ENCODE results near the gene LAMP1.

The LAMP1 gene

GRCh38 chr13:113349491-113349890, 52.5 kb downstream of the LAMP1 start:
- no peak overlapping the region for H3K27ac ChIP-seq (ENCODE audit: low read depth, low read length)
- H3K36me3 ChIP-seq (ENCODE audit: insufficient read depth, low read length), result peaks cover 4% of the 10 kb centered on the region
- no peak overlapping the region for H3K4me3 ChIP-seq (ENCODE audit: low read depth in 1 of 2, low read length in 2 of 2)
- H3K4me1 ChIP-seq (ENCODE audit: insufficient read depth, low read length), result no peaks in the 10 kb centered on the region
- H3K9me3 ChIP-seq (ENCODE audit: low read length), result no peaks in the 10 kb centered on the region
- H3K27me3 ChIP-seq (ENCODE audit: control insufficient read depth in 1 of 2, insufficient read depth in 2 of 2, low read length in 2 of 2), result no peaks in the 10 kb centered on the region
- H3K9ac ChIP-seq (ENCODE audit: low read length), result no peak overlapping the region

DNA sequence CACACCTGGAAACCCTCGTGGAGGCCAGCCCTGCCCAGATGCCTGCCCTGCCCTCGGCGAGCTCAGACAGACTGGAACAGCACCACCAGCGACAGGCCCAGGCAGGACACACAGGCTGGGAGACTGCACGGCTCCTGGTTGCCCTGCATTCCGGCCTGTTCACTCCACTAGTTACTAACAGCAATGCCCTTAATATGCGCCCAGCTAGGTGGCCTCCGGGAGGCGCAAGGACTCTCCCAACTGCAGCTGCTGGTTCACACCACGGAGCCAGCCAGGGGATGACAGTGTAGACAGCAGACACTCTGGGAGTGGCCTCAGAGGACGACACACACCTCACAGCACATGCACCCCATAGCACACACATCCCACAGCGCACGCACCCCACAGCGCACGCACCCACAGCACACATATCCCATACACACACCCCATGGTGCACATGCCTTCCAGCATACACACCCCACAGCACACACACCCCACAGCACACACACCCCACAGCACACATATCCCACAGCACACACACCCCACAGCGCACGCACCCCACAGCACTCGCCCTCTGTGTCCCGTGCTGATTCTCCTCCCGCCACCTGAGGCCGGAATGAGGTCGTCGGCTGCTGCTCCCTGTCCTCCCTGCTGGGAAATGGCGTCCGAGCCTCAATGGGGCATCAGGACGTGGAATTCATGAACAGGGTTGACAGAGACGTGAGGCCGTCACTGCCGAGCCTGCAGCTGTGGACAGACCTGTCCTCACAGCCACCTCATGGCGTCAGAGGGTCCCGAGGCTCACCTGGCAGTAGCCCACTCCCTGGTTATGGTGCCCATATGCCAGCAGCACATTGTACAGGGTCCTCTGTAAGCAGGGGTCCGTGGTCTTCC, 53.3 kb downstream of the LAMP1 start:
- H3K4me1 ChIP-seq (ENCODE audit: insufficient read depth, low read length), result no peaks in the 10 kb centered on the region
- H3K27me3 ChIP-seq (ENCODE audit: control insufficient read depth in 1 of 2, insufficient read depth in 2 of 2, low read length in 2 of 2), result no peaks in the 10 kb centered on the region
- no peak overlapping the region for H3K9ac ChIP-seq (ENCODE audit: low read length)
- H3K9me3 ChIP-seq (ENCODE audit: low read length), result no peaks in the 10 kb centered on the region
- no peak overlapping the region for H3K27ac ChIP-seq (ENCODE audit: low read depth, low read length)
- no peak overlapping the region for H3K4me3 ChIP-seq (ENCODE audit: low read depth in 1 of 2, low read length in 2 of 2)
- H3K36me3 ChIP-seq (ENCODE audit: insufficient read depth, low read length), result peaks cover 4% of the 10 kb centered on the region

- H3K27ac ChIP-seq (ENCODE audit: low read depth, low read length), result no peak overlapping the region
- peaks cover 4% of the 10 kb centered on the region for H3K36me3 ChIP-seq (ENCODE audit: insufficient read depth, low read length)
- H3K9ac ChIP-seq (ENCODE audit: low read length), result no peak overlapping the region
- H3K4me1 ChIP-seq (ENCODE audit: insufficient read depth, low read length), result no peaks in the 10 kb centered on the region
- no peaks in the 10 kb centered on the region for H3K9me3 ChIP-seq (ENCODE audit: low read length)
- H3K4me3 ChIP-seq (ENCODE audit: low read depth in 1 of 2, low read length in 2 of 2), result no peak overlapping the region
- H3K27me3 ChIP-seq (ENCODE audit: control insufficient read depth in 1 of 2, insufficient read depth in 2 of 2, low read length in 2 of 2), result no peaks in the 10 kb centered on the region
Measured at GRCh38 chr13:113350938-113351335, 53.9 kb downstream of the LAMP1 start.

DNA sequence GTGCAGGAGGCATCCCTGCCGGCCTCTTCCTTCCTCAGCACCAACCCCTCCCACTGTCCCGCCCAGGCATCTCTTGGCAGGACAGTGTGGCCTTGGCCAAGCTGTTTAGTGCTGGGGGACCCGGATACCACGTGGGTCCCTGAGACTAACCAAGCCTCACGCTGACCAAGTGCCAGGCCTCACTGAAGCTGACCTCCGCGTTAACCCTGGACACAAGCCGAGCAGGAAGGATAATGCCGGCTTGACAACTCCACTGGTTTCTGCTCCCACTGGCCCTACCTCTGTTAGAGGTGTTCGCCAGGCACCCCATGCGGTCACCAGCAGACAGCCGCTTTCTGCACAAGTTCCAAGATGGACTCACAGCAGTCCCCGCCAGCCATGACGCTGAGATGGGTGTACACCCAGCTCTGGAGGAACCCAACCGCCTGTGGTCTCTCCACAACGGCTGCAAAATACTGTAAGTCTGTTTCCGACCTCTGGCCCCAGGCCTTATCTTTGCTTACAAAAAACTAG, 54.5 kb downstream of the LAMP1 start:
- no peak overlapping the region for H3K9ac ChIP-seq (ENCODE audit: low read length)
- no peak overlapping the region for H3K4me3 ChIP-seq (ENCODE audit: low read depth in 1 of 2, low read length in 2 of 2)
- H3K4me1 ChIP-seq (ENCODE audit: insufficient read depth, low read length), result no peaks in the 10 kb centered on the region
- peaks cover 4% of the 10 kb centered on the region for H3K36me3 ChIP-seq (ENCODE audit: insufficient read depth, low read length)
- H3K27ac ChIP-seq (ENCODE audit: low read depth, low read length), result no peak overlapping the region
- no peaks in the 10 kb centered on the region for H3K27me3 ChIP-seq (ENCODE audit: control insufficient read depth in 1 of 2, insufficient read depth in 2 of 2, low read length in 2 of 2)
- no peaks in the 10 kb centered on the region for H3K9me3 ChIP-seq (ENCODE audit: low read length)

DNA sequence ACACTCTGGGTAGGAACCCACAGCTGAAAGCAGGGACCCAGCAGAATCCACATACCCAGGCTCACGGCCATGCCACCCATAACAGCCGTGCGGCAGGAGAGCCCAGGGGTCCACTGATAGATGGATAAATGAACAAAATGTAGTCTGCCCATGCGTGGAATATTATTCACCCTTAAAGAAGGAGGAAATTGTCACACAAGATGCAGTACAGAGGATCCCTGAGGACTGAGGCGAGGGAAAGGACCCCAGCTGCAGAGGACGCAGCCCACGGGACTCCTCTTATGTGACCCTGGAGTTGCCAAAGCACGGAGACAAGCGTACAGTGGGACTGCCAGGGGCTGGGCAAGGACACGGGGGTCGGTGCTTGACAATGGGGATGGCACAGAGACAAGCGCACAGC, 56.2 kb downstream of the LAMP1 start:
- peaks cover 4% of the 10 kb centered on the region for H3K36me3 ChIP-seq (ENCODE audit: insufficient read depth, low read length)
- H3K4me3 ChIP-seq (ENCODE audit: low read depth in 1 of 2, low read length in 2 of 2), result no peak overlapping the region
- H3K27ac ChIP-seq (ENCODE audit: low read depth, low read length), result no peak overlapping the region
- H3K4me1 ChIP-seq (ENCODE audit: insufficient read depth, low read length), result no peaks in the 10 kb centered on the region
- H3K9ac ChIP-seq (ENCODE audit: low read length), result no peak overlapping the region
- H3K27me3 ChIP-seq (ENCODE audit: control insufficient read depth in 1 of 2, insufficient read depth in 2 of 2, low read length in 2 of 2), result no peaks in the 10 kb centered on the region
- H3K9me3 ChIP-seq (ENCODE audit: low read length), result no peaks in the 10 kb centered on the region

DNA sequence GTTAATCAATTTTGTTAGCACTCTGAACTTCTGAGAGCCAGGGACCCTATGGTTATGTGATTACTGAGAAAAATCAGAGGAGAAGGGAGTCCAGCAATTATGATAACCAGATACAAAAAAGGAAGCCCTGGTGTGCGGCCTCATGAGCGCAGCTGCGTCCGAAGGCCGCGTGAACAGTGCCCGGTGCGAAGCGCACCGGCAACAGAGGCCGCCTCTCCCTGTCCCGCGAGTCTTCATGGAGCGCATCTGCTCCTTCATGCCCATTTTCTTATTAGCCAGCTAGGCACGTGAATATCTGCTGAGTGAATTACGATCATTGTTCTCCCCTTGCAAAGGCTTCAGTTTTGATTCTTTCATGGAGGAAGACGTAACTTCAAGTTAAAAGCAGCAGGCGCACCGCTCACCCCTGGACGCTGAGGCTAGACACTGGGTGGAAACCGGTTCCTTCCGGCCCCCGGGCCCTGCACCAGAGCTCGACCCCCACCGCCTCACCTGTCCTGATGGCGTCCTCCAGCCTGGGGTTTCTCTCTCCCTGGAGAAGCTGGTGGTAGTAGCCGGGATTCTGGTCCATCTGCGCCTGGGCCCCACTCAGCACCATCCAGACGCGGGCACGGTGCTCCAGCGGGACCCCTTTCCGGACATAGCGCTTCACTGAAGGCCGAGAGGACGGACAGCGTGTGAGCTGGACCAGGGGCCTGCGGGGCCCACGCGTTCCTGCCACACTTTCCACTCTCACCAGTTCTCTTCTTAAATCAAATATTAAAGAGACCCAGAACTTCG, 58.0 kb downstream of the LAMP1 start:
- H3K4me3 ChIP-seq (ENCODE audit: low read depth in 1 of 2, low read length in 2 of 2), result no peak overlapping the region
- no peak overlapping the region for H3K27ac ChIP-seq (ENCODE audit: low read depth, low read length)
- no peaks in the 10 kb centered on the region for H3K9me3 ChIP-seq (ENCODE audit: low read length)
- H3K27me3 ChIP-seq (ENCODE audit: control insufficient read depth in 1 of 2, insufficient read depth in 2 of 2, low read length in 2 of 2), result no peaks in the 10 kb centered on the region
- H3K9ac ChIP-seq (ENCODE audit: low read length), result no peak overlapping the region
- no peaks in the 10 kb centered on the region for H3K4me1 ChIP-seq (ENCODE audit: insufficient read depth, low read length)
- H3K36me3 ChIP-seq (ENCODE audit: insufficient read depth, low read length), result no peaks in the 10 kb centered on the region

DNA sequence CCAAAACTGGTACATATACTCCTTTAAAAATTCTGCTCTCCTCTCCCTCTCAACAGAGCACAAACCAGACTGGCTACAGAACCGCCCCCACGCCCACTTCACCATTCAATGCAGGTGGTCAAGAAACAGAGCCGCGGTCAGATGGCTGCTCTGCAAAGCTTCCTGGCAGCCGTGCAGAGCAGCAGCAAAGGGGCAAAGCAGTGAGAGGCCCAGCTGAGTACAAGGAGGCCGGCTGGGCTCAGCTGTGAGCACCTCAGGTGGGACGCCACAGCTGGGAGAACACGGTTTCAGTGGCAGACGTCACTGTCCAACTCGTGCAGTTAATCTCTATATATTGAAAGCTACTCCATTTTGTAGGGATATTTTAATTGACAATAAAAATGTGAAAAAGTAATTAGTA, 58.6 kb downstream of the LAMP1 start:
- Histone ChIP-seq H3K9ac (ENCODE audit: low read length) (no peak overlapping the region), H3K36me3 (ENCODE audit: insufficient read depth, low read length) (no peaks in the 10 kb centered on the region), H3K27me3 (ENCODE audit: control insufficient read depth in 1 of 2, insufficient read depth in 2 of 2, low read length in 2 of 2) (no peaks in the 10 kb centered on the region), H3K9me3 (ENCODE audit: low read length) (no peaks in the 10 kb centered on the region), H3K4me3 (ENCODE audit: low read depth in 1 of 2, low read length in 2 of 2) (no peak overlapping the region), H3K27ac (ENCODE audit: low read depth, low read length) (no peak overlapping the region), H3K4me1 (ENCODE audit: insufficient read depth, low read length) (no peaks in the 10 kb centered on the region)

DNA sequence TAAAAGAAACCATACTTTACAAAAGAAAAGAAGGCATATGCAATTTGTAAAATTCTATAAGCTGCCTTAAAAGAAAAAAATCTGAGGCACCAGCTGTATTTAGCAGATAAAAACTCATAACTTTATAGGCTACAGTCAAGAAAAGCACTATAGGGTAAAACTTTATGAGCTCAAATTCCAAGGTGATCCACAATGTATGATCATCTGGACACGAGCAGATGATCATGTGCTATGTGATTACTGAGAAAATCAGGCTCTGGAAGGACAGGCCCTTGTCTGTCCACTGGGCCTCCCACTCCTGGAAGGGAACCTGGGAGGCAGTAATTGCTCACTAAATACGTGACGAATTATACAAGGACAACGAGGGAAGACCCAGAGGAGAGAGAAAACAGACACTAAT, 59.6 kb downstream of the LAMP1 start:
- Histone ChIP-seq H3K27me3 (ENCODE audit: control insufficient read depth in 1 of 2, insufficient read depth in 2 of 2, low read length in 2 of 2) (no peaks in the 10 kb centered on the region), H3K4me3 (ENCODE audit: low read depth in 1 of 2, low read length in 2 of 2) (no peak overlapping the region)

GRCh38 chr13:113357529-113357928, 60.5 kb downstream of the LAMP1 start:
- no peak overlapping the region for H3K4me3 ChIP-seq (ENCODE audit: low read depth in 1 of 2, low read length in 2 of 2)
- H3K9ac ChIP-seq (ENCODE audit: low read length), result no peak overlapping the region
- no peaks in the 10 kb centered on the region for H3K9me3 ChIP-seq (ENCODE audit: low read length)
- no peak overlapping the region for H3K27ac ChIP-seq (ENCODE audit: low read depth, low read length)
- no peaks in the 10 kb centered on the region for H3K36me3 ChIP-seq (ENCODE audit: insufficient read depth, low read length)
- no peaks in the 10 kb centered on the region for H3K4me1 ChIP-seq (ENCODE audit: insufficient read depth, low read length)
- no peaks in the 10 kb centered on the region for H3K27me3 ChIP-seq (ENCODE audit: control insufficient read depth in 1 of 2, insufficient read depth in 2 of 2, low read length in 2 of 2)

More for the DNA sequence above, 59.6 kb downstream of the LAMP1 start:
- H3K36me3 ChIP-seq (ENCODE audit: insufficient read depth, low read length), result no peaks in the 10 kb centered on the region
- no peaks in the 10 kb centered on the region for H3K4me1 ChIP-seq (ENCODE audit: insufficient read depth, low read length)
- no peak overlapping the region for H3K9ac ChIP-seq (ENCODE audit: low read length)
- H3K27ac ChIP-seq (ENCODE audit: low read depth, low read length), result no peak overlapping the region
- H3K9me3 ChIP-seq (ENCODE audit: low read length), result no peaks in the 10 kb centered on the region

GRCh38 chr13:113358653-113359190, 61.7 kb downstream of the LAMP1 start:
- Histone ChIP-seq H3K4me1 (ENCODE audit: insufficient read depth, low read length) (no peaks in the 10 kb centered on the region), H3K27ac (ENCODE audit: low read depth, low read length) (no peak overlapping the region), H3K36me3 (ENCODE audit: insufficient read depth, low read length) (no peaks in the 10 kb centered on the region), H3K27me3 (ENCODE audit: control insufficient read depth in 1 of 2, insufficient read depth in 2 of 2, low read length in 2 of 2) (no peaks in the 10 kb centered on the region), H3K9ac (ENCODE audit: low read length) (no peak overlapping the region), H3K9me3 (ENCODE audit: low read length) (no peaks in the 10 kb centered on the region), H3K4me3 (ENCODE audit: low read depth in 1 of 2, low read length in 2 of 2) (no peak overlapping the region)

DNA sequence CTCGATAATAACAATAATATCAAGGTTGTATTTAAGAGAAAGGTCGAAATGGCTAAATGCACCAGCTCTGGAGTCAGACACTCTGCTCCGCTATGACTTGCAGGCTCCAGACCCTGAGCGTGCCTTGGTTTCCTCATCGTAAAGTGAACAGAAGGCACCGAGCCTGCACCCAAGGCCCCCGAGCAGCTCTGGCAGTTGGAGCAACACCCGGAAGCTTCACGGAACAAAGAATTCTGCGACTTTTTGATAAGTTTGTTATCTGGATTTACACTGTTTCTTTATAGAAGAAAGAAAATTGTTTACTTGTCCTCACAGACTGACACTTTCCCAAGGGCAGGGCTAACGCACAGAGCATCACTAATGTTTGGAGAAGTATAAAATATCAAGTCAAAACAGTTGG, 62.5 kb downstream of the LAMP1 start:
- no peaks in the 10 kb centered on the region for H3K27me3 ChIP-seq (ENCODE audit: control insufficient read depth in 1 of 2, insufficient read depth in 2 of 2, low read length in 2 of 2)
- H3K36me3 ChIP-seq (ENCODE audit: insufficient read depth, low read length), result no peaks in the 10 kb centered on the region
- H3K9ac ChIP-seq (ENCODE audit: low read length), result no peak overlapping the region
- no peaks in the 10 kb centered on the region for H3K4me1 ChIP-seq (ENCODE audit: insufficient read depth, low read length)
- H3K4me3 ChIP-seq (ENCODE audit: low read depth in 1 of 2, low read length in 2 of 2), result no peak overlapping the region
- H3K27ac ChIP-seq (ENCODE audit: low read depth, low read length), result no peak overlapping the region
- no peaks in the 10 kb centered on the region for H3K9me3 ChIP-seq (ENCODE audit: low read length)

Data from muscle layer of colon (tissue), 2 donors.